Testis (tissue), 2 donors: ENCODE results near the gene MYO1G.

Source experiments
- POLR2A ChIP-seq: fragments of 450-650 bp; IDR thresholded peaks from one replicate; pipeline ENCODE4 v1.6.1; 2017; ENCODE audit warnings: antibody characterized with exemption, mild to moderate bottlenecking, moderate library complexity
- TF ChIP-seq, protein P1 (sequence below), 3 experiments: fragments of 450-650 bp in 2 of 3; fragments of 200-600 bp in 1 of 3; sonication (generic) in 1 of 3; IDR thresholded peaks; one replicate each; pipeline ENCODE4 v1.5.1; 2016 to 2019; ENCODE audit warnings: antibody characterized with exemption in 3 of 3, mild to moderate bottlenecking in 2 of 3, moderate library complexity in 1 of 3

DNA sequence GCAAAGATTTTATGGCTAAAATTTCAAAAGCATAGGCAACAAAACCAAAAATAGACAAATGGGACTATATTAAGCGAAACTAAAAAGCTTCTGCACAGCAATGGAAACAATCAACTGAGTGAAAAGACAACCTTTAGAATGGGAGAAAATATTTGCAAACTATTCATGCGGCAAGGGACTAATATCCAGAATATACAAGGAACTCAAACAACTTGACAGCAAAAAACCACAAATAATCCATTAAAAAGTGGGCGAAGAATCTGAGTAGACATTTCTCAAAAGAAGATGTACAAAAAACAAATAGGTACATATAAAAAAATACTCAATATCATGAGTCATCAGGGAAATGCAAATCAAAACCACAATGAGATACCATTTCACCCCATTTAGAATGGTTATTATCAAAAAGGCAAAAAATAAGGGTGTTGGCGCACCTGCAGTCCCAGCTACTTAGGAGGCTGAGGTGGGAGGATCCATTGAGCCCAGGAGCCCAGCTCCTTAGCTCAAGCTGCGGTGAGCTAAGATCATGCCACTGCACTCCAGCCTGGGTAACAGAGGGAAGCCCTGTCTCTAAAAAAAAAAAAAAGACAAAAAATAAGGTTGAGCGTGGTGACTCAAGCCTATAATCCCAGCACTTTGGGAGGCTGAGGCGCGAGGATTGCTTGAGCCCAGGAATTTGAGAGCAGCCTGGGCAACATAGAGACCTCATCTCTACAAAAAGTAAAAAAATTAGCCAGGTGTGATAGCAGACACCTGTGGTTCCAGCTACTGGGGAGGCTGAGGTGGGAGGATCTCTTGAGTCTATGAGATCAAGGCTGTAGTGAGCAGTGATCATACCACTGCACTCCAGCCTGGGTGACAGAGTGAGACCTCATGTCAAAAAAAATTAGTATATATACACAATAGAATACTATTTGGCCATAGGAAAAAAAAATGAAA lies 17.0 kb upstream of the MYO1G start:
- TF ChIP-seq, protein P1, sequence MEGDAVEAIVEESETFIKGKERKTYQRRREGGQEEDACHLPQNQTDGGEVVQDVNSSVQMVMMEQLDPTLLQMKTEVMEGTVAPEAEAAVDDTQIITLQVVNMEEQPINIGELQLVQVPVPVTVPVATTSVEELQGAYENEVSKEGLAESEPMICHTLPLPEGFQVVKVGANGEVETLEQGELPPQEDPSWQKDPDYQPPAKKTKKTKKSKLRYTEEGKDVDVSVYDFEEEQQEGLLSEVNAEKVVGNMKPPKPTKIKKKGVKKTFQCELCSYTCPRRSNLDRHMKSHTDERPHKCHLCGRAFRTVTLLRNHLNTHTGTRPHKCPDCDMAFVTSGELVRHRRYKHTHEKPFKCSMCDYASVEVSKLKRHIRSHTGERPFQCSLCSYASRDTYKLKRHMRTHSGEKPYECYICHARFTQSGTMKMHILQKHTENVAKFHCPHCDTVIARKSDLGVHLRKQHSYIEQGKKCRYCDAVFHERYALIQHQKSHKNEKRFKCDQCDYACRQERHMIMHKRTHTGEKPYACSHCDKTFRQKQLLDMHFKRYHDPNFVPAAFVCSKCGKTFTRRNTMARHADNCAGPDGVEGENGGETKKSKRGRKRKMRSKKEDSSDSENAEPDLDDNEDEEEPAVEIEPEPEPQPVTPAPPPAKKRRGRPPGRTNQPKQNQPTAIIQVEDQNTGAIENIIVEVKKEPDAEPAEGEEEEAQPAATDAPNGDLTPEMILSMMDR (IDR thresholded peaks at IDR 0.05): no peak
- TF ChIP-seq POLR2A: no peak
